Measurements from ENCODE around the gene SLC39A2. TPM values are rescaled to one million over a fixed set of nuclear protein-coding genes. Genes with fewer than 3 reads are reported as not detected.

SLC39A2 gene
- total RNA-seq, 1 experiment from 2014 or later = not detected

DNA sequence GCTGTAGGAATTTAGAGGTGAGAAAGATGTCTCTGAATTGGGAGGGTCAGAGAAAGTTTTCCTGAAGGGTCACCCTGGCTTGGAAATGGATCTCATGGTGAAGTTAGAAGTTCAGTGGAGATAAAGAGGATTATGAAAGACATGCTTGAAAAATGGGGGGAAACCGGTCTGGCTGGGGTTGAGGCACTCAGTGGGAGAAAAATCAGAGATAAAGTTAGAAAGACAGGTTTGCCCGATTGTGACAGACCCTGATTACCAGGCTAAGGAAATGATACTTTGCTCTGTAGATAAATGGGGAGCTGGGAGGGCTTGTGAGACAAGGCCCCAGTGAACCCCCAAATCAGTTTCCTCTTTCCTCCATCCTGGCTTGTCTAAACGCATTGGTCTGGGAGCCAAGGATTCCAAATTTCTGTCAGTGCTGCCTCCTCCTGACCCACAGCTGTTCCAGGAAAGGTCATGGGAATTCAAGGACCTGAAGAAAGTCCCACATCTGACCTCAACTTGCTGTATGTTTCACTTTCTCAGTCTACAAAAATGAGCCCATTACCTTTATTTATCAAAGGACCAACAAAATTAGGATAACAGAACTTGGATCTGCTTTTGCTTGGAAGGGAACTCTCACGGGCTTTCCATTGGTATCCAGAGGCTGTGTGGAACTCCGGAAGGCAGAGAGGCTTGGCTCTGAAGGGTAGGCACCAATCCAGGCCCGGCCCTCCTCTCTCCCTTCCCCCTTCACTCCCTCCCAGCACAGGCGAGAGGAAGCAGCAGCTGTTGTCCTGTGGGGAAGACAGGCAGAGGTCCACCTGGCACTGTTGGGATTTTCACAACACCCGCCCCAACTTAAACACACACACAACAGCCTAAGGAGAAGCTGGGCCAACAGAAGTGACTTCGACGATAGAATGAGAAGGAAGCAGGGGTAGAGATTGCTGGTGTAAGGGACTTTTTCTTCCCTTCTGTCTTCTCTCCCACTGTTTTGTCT is 39.6 kb downstream of the SLC39A2 start:
- Histone ChIP-seq H3K27me3 (ENCODE audit: insufficient read depth, low read length) (no peaks in the 10 kb centered on the region; the same call in 1 of the 2 replicates), H3K79me2 (ENCODE audit: insufficient read depth, low read length) (no peaks in the 10 kb centered on the region), H3K4me2 (ENCODE audit: low read length) (no peak overlapping the region), H3K9me2 (ENCODE audit: insufficient read depth) (no peaks in the 10 kb centered on the region), H3K4me1 (ENCODE audit: control insufficient read depth in 1 of 2, insufficient read depth in 2 of 2, low read length in 2 of 2) (peaks cover 0 to 7% of the 10 kb centered on the region in 2 experiments; a peak in 1 of 4 replicates), H3K36me3 (ENCODE audit: control insufficient read depth in 1 of 2, insufficient read depth in 2 of 2, low read length in 2 of 2) (no peaks in the 10 kb centered on the region), H3K9me3 (ENCODE audit: control insufficient read depth in 1 of 2, insufficient read depth in 1 of 2, low read depth in 1 of 2, low read length in 2 of 2) (no peaks in the 10 kb centered on the region), H4K20me1 (ENCODE audit: insufficient read depth) (no peaks in the 10 kb centered on the region), H3K4me3 (replicated peaks in 1 of 2; ENCODE audit: low read depth in 1 of 2, low read length in 2 of 2) (no peak overlapping the region), H2AFZ (ENCODE audit: low read depth, low read length, poor library complexity, severe bottlenecking) (no peak overlapping the region), H3K27ac (ENCODE audit: low read depth, low read length) (no peak overlapping the region), H3K9ac (ENCODE audit: low read length) (no peak overlapping the region)
- POLR2A ChIA-PET = no interaction called here
- intact Hi-C loops (cut with micrococcal nuclease) = no loop called here
- no peak for TF ChIP-seq SRF (IDR thresholded peaks at IDR 0.05; ENCODE audit: low read depth)
- TF ChIP-seq EGR1 (IDR thresholded peaks at IDR 0.05; ENCODE audit: low read depth) = no peak
- TF ChIP-seq, protein P1, sequence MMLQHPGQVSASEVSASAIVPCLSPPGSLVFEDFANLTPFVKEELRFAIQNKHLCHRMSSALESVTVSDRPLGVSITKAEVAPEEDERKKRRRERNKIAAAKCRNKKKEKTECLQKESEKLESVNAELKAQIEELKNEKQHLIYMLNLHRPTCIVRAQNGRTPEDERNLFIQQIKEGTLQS (IDR thresholded peaks at IDR 0.05) = no peak
- TF ChIP-seq CEBPB (IDR thresholded peaks at IDR 0.05; ENCODE audit: low read depth) = no peak
- TF ChIP-seq YY1 (IDR thresholded peaks at IDR 0.05; ENCODE audit: extremely low read depth, insufficient replicate concordance, low read depth, low read length) = no peak
- no peak for TF ChIP-seq ZBTB33 (IDR thresholded peaks at IDR 0.05; ENCODE audit: extremely low read depth, insufficient replicate concordance, low read length)
- no peak for TF ChIP-seq JUND (IDR thresholded peaks at IDR 0.05)
- no peak for TF ChIP-seq TCF7L2 (IDR thresholded peaks at IDR 0.05; ENCODE audit: borderline replicate concordance, extremely low read depth, insufficient read depth, insufficient read length)
- BruUV-seq (replicated peaks) = no TSS peak
- RAD21 ChIA-PET (ENCODE audit: low non-redundant PET in 1 of 2, low total read pairs in 2 of 2, uncharacterized antibody in 2 of 2, unreplicated experiment in 2 of 2) = interaction anchor here (1.9 to 2.2 kb wide), 2 partner anchors 24 kb away, joined by 24 to 30 read pairs; no protein-coding TSS in a partner anchor
- DNase-seq (ENCODE audit: low read depth, low spot score) (no peak), ATAC-seq (no peak)
- CTCF ChIA-PET = interaction anchor here (0.7 to 5.4 kb wide), 7 partner anchors 10 to 181 kb away, joined by 3 to 148 read pairs (median 8); no protein-coding TSS in a partner anchor
